Activated CD4-positive, alpha-beta T cell treated with anti-CD3 and anti-CD28 coated beads for 24 hours (primary cell): ENCODE data around the gene RNF128.
"Not testable (repeated sequence)": the region's sequence is repeated elsewhere in the genome, so short reads cannot be mapped to it uniquely, and the experiment has no call there.

Source experiments
- DNase-seq, 2 donors: peaks; one replicate each; pipeline ENCODE4 v3.0.0-alpha.2; 2020; ENCODE audit warnings: low read depth in 2 of 2

RNF128 gene

DNA sequence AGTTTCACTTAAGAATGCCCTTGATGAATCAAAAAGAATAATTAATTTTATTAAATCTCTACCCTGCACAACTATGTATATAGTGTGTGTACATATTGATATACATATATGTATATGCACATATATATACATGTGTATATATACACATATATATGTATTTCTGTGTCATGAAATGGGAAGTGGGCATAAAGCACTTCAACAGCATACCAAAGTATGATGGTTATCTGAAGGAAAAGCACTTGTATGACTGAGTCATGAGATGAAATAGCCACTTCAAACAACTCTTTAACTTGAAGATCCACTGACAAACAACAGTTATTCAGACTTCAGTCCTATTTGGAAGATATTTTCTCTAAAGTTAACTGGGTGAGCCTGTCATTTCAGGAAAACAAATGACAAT, 16.3 kb downstream of the RNF128 start:
- DNase-seq = no peak

DNA sequence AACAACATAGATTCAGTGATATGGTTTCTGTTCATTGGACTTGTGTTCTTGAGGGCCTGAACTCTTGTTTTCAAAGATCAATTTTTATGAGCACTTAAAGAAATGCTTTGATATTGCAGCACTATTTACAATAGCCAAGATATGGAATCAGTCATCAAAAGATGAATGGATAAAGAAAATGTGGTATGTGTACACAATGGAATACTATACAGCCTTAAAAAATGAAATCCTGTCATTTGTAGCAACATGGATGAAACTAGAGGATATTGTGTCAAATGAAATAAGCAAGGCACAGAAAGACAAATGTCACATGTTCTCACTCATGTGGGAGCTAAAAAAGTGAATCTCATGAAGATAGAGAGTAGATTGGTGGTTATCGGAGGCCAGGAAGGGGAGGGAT, 21.9 kb downstream of the RNF128 start:
- no peak for DNase-seq

DNA sequence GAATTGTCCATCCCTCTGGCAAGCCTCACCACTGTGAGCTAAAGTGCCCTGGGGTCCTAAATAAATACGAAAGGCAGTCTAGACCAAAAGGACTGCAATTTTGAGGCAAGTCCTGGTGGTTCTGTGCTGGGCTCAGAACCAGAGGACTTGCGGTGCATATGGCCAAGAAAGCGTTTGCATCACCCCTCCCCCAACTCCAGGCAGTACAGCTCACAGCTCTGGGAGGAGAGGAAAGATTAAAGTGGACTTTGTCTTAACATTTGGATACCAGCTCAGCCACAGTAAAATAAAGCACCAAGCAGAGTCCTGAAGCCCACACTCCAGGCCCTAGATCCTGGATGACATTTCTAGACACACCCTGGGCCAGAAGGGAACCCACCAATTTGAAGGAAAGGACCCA, 24.9 kb downstream of the RNF128 start:
- no peak for DNase-seq

DNA sequence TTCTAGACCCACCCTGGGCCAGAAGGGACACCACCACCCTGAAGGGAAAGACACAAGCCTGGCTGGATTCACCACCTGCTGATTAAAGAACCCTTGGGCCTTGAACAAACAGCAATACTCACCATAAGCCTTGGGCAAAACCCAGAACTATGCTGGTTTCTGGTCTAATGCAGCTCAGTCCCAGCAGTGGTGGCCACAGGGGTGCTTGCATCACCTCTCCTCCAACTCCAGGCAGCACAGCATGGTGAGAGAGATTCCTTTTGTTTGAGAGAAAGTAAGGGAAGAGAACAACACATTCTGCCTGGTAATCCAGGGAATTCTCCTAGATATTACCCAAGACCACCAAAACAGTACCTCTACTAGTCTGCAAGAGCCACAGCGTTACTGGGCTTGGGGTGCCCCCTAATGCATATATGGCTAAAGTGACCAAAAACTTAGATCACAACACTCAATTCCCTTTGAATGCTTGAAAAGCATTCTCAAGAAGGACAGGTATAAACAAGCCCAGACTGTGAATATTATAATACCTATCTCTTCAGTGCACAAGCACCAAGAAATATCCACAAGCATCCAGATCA, 25.7 kb downstream of the RNF128 start:
- DNase-seq = no peak

DNA sequence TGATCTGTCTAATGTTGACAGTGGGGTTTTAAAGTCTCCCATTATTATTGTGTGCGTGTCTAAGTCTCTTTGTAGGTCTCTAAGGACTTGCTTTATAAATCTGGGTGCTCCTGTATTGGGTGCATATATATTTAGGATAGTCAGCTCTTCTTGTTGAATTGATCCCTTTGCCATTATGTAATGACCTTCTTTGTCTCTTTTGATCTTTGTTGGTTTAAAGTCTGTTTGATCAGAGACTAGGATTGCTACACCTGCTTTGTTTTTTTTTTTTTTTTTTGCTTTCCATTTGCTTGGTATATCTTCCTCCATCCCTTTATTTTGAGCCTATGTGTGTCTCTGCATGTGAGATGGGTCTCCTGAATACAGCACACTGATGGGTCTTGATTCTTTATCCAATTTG, 42.8 kb downstream of the RNF128 start:
- not testable (repeated sequence) for DNase-seq

DNA sequence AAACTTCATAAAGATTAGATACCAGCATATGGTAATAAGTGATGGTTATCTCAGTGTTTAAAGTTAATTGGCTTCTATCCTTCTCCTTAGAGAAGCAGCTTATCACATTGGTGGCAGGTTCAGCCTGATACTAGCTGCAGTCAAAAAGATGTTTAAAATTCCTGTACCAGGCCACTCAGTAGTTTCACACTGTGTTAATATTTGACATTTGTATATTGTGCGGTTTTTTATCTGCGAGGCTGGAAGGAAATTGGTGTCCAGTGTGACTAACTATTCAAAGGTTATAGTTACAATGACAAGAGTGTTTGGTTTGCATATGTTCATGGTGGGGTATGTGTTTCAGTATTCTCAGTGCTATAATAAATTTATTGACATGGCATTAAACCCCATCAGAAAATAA, 48.5 kb downstream of the RNF128 start:
- no peak for DNase-seq

DNA sequence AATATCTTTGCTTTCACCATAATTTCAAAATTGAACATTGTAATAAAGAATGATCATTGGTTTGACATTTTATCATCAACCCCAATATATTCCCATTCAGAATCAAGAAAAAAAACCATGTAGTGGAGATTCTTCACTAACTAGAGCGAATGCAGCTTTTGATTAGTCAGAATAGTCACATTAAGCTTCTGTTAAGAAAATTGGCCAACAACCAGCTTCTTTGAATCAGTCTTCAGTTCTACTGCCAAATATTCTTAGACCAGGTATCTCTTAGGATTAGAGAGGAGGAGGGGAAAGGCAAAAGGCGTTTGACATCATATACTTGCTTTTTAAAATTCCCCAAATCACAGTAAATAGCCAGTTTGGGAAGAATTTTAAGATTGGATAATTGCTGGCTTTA, 53.8 kb downstream of the RNF128 start:
- no peak for DNase-seq

DNA sequence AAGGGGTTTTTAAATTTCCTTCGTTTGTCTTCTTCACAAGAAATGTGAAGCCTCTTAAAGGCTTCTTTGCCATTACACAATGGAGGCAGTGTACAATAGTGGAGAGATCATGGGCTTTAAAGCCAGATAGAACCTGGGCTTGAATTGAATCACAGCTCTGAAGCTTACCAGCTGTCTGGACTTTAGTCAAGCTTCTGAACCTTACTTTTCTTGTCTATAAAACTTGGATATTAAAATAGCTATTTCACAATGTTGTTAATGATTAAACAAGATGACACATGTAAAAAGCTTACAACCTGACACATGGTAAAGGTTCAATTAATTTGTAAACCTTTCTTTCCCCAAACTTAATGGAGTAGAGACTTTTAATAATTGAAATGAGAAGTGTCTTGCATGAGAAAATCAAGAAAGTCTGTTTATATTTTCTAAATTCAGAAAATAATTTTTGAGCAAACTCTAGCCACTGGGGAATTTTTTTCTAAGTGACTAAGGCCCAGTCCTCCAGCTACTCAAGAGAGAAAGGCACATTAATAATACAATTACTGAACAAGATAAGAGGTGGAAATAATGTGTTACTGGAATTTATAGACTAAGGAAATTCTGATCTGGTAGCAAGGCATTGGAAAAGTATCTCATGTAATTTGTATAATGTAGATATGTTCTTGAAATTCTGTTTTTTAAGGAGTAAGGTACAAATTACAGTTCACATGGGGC, 54.3 kb downstream of the RNF128 start:
- no peak for DNase-seq

DNA sequence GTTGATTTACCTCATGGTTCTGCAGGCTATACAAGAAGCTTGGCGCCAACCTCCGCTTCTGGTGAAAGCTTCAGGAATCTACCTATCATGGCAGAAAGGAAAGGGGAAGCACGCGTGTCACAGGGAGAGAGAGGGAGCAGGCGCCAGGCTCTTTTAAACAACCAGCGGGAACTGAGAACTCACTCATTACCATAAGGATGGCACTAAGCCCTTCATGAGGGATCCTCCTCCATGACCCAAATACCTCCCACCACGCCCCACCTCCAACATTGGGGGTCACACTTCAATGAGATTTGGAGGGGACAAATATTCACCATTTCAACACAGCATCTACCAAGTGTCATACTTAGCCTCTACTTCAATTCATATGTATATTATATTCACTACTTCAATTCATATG, 57.2 kb downstream of the RNF128 start:
- no peak for DNase-seq

DNA sequence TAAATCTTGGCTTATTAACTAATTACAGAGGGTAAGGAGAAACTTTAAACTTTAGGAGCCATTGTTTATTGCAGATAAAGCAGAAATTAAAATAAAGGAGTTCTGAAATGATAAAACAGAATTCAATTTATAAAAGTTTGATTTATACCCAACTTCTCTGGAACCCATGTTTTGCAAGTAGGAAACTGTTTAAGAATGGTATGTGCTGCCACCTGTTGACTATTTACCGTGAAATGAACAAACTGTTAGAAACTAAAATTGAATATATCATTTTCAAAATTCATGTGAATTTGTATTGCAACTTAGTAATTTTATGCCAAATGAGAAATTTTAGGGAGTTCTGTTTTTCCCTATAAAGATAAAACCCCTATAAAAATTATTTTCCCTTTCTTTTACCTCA, 65.0 kb downstream of the RNF128 start:
- no peak for DNase-seq

DNA sequence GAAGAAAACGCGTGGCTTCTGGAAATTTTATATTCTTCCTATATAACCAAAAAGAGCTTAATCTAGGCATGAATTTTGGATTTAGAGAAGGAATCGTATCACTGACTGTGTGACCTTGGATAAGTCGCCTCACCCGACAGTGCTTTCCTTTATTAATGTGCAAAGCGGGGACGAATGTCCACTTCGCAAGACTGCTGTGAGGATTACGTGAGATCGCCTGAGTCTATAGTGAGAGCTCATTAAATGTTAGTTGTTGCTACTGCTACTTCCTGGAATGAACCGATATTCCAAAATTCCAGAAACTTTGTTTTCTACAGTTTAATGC, 75.5 kb downstream of the RNF128 start:
- no peak for DNase-seq

DNA sequence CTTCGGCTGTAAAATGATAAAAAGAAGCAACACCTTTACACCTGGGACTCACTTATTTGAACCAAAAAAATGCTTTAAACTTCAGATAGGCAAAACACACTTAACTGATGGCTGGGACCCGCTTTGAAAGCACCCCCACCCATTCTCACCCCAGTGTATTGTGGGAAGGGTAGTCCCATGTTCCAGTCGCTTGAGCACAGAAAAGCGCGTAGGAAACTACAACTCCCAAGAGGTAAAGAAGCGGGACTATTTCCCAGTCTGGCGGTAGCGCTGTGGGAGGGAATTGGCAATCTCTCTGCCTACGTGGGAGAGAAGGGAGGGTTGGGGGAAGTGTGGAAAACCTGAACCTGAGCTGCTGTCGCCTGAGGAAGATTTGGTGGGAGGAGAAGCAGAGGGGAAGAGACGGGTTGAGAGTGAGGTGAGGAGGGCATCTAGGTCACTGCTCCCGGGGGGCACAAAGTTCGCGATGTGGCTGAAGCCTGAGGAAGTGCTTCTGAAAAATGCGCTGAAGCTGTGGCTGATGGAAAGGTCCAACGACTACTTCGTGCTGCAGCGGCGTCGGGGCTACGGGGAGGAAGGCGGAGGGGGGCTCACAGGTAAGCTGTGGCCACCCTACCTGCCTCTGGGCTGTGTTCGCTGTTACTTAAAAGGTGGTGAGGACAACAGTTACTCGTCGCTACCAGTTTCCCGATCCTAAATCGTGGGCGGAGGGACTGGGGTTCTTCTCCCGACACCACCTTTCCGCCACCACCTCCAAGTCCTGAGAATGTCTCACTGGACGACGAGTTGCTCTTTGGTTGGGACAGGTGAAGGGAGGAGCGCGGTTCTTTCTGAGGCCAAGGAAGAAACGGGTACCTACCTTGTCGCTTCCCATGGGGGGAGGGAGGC, 76.1 kb downstream of the RNF128 start, which contains the start of gene TBC1D8B:
TBC1D8B (plus strand) TSS at position 286 of the 888 bp plus-strand sequence; CDS start at position 467, 181 bp downstream.
- no peak for DNase-seq

DNA sequence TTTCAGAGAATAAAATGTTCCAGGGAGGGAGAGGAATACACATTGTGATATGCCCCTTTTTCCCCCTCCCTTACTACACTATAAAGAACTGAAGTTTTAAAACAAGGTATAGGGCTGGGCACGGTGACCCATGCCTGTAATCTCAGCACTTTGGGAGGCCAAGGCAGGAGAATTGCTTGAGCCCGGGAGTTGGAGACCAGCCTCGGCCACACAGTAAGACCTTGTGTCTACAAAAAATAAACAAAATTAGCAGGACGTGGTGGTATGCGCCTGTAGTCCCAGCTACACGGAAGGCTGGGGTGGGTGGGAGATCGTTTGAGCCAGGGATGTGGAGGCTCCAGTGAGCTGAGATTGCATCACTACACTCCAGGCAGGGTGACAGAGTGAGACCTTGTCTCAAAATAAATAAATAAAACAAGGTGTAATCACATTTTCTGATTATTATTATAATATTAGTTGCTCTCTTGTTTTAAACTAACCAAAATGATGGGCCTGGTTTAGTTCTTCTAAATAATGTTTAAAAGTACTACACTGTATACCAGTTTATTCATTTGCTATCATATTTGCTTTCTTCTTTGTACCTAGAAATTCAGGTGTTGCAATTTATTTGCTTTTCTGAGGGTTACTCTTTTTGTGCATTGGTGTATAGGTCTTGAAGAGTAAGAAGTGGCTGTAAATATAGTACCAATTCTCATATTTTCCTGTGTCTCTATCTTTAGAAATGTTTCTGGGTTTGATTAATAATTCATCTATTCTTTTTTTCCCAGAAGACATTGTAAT, 84.8 kb downstream of the RNF128 start:
- no peak for DNase-seq

DNA sequence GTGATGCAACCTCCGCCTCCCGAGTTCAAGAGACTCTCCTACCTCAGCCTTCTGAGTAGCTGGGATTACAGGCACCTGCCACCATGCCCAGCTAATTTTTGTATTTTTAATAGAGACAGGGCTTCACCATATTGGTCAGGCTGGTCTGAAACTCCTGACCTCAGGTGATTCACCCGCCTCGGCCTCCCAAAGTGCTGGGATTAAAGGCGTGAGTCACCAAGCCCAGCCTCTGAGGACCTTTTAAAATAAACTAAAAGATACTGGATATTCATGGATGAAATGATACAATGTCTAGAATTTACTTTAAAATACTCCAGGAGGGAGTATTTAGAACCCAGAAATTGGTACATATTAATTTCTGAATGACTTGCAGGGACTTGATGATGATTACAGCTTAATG, 86.4 kb downstream of the RNF128 start:
- not testable (repeated sequence) for DNase-seq

DNA sequence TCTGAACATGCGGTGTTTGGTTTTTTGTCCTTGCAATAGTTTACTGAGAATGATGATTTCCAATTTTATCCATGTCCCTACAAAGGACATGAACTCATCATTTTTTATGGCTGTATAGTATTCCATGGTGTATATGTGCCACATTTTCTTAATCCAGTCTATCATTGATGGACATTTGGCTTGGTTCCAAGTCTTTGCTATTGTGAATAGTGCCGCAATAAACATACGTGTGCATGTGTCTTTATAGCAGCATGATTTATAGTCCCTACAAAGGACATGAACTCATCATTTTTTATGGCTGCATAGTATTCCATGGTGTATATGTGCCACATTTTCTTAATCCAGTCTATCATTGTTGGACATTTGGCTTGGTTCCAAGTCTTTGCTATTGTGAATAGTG, 87.6 kb downstream of the RNF128 start:
- DNase-seq = not testable (repeated sequence)
